Liver (tissue), 9 donors: ENCODE results near the gene ORM2. TPM values are rescaled to one million over a fixed set of nuclear protein-coding genes. Genes with fewer than 3 reads are reported as not detected.

Experiments
- DNase-seq: peaks from one replicate; pipeline ENCODE4 v3.0.0-alpha.2; 2017; ENCODE audit warnings: low spot score
- H3K27ac ChIP-seq, 2 donors: one replicate each; pipeline ENCODE4 v1.7.0; 2013; ENCODE audit warnings: inconsistent platforms in 2 of 2, low read length in 2 of 2, control low read depth in 1 of 2, low read depth in 1 of 2, mild to moderate bottlenecking in 1 of 2
- H3K27me3 ChIP-seq, 4 donors: one replicate each; pipeline versions ENCODE4 v1.6.1 to v1.7.0; 2013; ENCODE audit warnings: low read length in 3 of 4, inconsistent platforms in 1 of 4, mild to moderate bottlenecking in 1 of 4, moderate library complexity in 1 of 4; ENCODE audit not compliant: control insufficient read depth in 4 of 4, insufficient read depth in 4 of 4
- H3K36me3 ChIP-seq, 4 donors: one replicate each; pipeline versions ENCODE4 v1.6.1 to v1.7.0; 2013; ENCODE audit warnings: low read length in 3 of 4, mild to moderate bottlenecking in 3 of 4, low read depth in 1 of 4, moderate library complexity in 1 of 4; ENCODE audit not compliant: control insufficient read depth in 4 of 4, insufficient read depth in 3 of 4
- H3K4me1 ChIP-seq, 4 donors: one replicate each; pipeline versions ENCODE4 v1.6.1 to v1.7.0; 2013; ENCODE audit warnings: low read length in 3 of 4, mild to moderate bottlenecking in 3 of 4, moderate library complexity in 1 of 4; ENCODE audit not compliant: control insufficient read depth in 4 of 4, insufficient read depth in 4 of 4
- H3K4me3 ChIP-seq, 3 donors: one replicate each; pipeline versions ENCODE4 v1.6.1 to v1.7.0; 2013; ENCODE audit warnings: low read length in 3 of 3, control low read depth in 1 of 3, low read depth in 1 of 3, mild to moderate bottlenecking in 1 of 3
- H3K9ac ChIP-seq, 2 donors: one replicate each; pipeline ENCODE4 v1.7.0; 2013; ENCODE audit warnings: low read length in 2 of 2, mild to moderate bottlenecking in 2 of 2, moderate library complexity in 2 of 2, control low read depth in 1 of 2, low read depth in 1 of 2
- H3K9me3 ChIP-seq, 4 donors: one replicate each; pipeline versions ENCODE4 v1.6.1 to v1.7.0; 2013; ENCODE audit warnings: low read length in 3 of 4; ENCODE audit not compliant: control insufficient read depth in 4 of 4
- ATF3 ChIP-seq: IDR thresholded peaks from 2 replicates; pipeline ENCODE4 v1.6.1; 2016; ENCODE audit warnings: antibody characterized with exemption
- CTCF ChIP-seq: fragments of 150-350 bp; IDR thresholded peaks from 2 replicates; pipeline ENCODE4 v1.5.1; 2017; ENCODE audit warnings: improper control_type of control experiment, low read depth, low read length; ENCODE audit not compliant: missing input control
- EGR1 ChIP-seq, 2 donors: IDR thresholded peaks; 2 replicates each; pipeline ENCODE4 v1.6.1; 2016 to 2018; ENCODE audit warnings: antibody characterized with exemption in 2 of 2, low read depth in 2 of 2
- FOXA1 ChIP-seq: IDR thresholded peaks from 2 replicates; pipeline ENCODE4 v1.6.1; 2016; ENCODE audit warnings: antibody characterized with exemption
- FOXA2 ChIP-seq: IDR thresholded peaks from 2 replicates; pipeline ENCODE4 v1.6.1; 2016; ENCODE audit warnings: antibody characterized with exemption
- GABPA ChIP-seq, 2 donors: IDR thresholded peaks in 1 of 2; conservative IDR thresholded peaks in 1 of 2; 2 replicates each; pipeline ENCODE4 v1.6.1; 2016; ENCODE audit warnings: antibody characterized with exemption in 2 of 2, mild to moderate bottlenecking in 1 of 2, moderate library complexity in 1 of 2
- HNF4A ChIP-seq, 2 donors: conservative IDR thresholded peaks; 2 replicates each; pipeline ENCODE4 v1.6.1; 2016; ENCODE audit warnings: antibody characterized with exemption in 2 of 2, mild to moderate bottlenecking in 2 of 2
- HNF4G ChIP-seq: IDR thresholded peaks from 2 replicates; pipeline ENCODE4 v1.6.1; 2016; ENCODE audit warnings: antibody characterized with exemption
- JUND ChIP-seq, 2 donors: IDR thresholded peaks; 2 replicates each; pipeline ENCODE4 v1.6.1; 2016; ENCODE audit warnings: antibody characterized with exemption in 2 of 2
- MAX ChIP-seq: IDR thresholded peaks from 2 replicates; pipeline ENCODE4 v1.6.1; 2016; ENCODE audit warnings: antibody characterized with exemption
- NR2F2 ChIP-seq: IDR thresholded peaks from 2 replicates; pipeline ENCODE4 v1.6.1; 2016; ENCODE audit warnings: antibody characterized with exemption
- RAD21 ChIP-seq, 2 donors: IDR thresholded peaks; 2 replicates each; pipeline ENCODE4 v1.6.1; 2016; ENCODE audit warnings: antibody characterized with exemption in 2 of 2, mild to moderate bottlenecking in 2 of 2
- REST ChIP-seq: IDR thresholded peaks from 2 replicates; pipeline ENCODE4 v1.6.1; 2016; ENCODE audit warnings: antibody characterized with exemption, mild to moderate bottlenecking
- RXRA ChIP-seq, 2 donors: IDR thresholded peaks; 2 replicates each; pipeline ENCODE4 v1.6.1; 2017 to 2018; ENCODE audit warnings: antibody characterized with exemption in 2 of 2, mild to moderate bottlenecking in 1 of 2
- SP1 ChIP-seq: IDR thresholded peaks from 2 replicates; pipeline ENCODE4 v1.6.1; 2018; ENCODE audit warnings: antibody characterized with exemption, mild to moderate bottlenecking
- TAF1 ChIP-seq: conservative IDR thresholded peaks from 2 replicates; pipeline ENCODE4 v1.6.1; 2016; ENCODE audit warnings: antibody characterized with exemption, mild to moderate bottlenecking
- YY1 ChIP-seq: IDR thresholded peaks from 2 replicates; pipeline ENCODE4 v1.6.1; 2016; ENCODE audit warnings: antibody characterized with exemption, mild to moderate bottlenecking
- ZBTB33 ChIP-seq: IDR thresholded peaks from 2 replicates; pipeline ENCODE4 v1.6.1; 2016; ENCODE audit warnings: antibody characterized with exemption
- WGBS: extraction: QIAGEN DNeasy Blood & Tissue Kit; methylation state at CpG from one replicate; pipeline ENCODE4 v1.1.7; 2013; 5-methylcytosine and 5-hydroxymethylcytosine counted together
- polyA plus RNA-seq, 2 donors: library from polyadenylated mRNA; stranded (reverse) in 1 of 2; unstranded in 1 of 2; fragments of 200-250 nt in 1 of 2; fragments of >200 nt in 1 of 2; fragmentation: Nextera tagmentation in 1 of 2; extraction: Ambion mirVana in 1 of 2; gene quantifications; one replicate each; pipeline versions ENCODE4 v1.2.1 to v1.2.3, GENCODE V29; 2013 to 2015
- total RNA-seq, 2 donors: library from RNA; depleted of rRNA; stranded (reverse); fragments of >200 nt; gene quantifications; one replicate each; pipeline ENCODE4 v1.2.3, GENCODE V29; 2014
- donor health status: healthy.
- donor health status: healthy.
- donor health status: healthy.
- donor health status: healthy.
- donor health status: healthy.

ORM2 gene
- total and polyA plus RNA-seq, 4 donors = 276 to 7,373 (median 5,310) TPM

GRCh38 chr9:114316605-114317230 lies 13.0 kb upstream of the ORM2 start:
- no peaks in the 10 kb centered on the region for H3K9me3 ChIP-seq
- peaks cover 14 to 46% (median 27%) of the 10 kb centered on the region in 4 donors for H3K4me1 ChIP-seq
- peak overlapping the region; percentile 86 to 95 for H3K27ac ChIP-seq
- DNase-seq = peak; percentile 21
- TF ChIP-seq TAF1 = no peak
- no peak for TF ChIP-seq RAD21 (IDR thresholded peaks at IDR 0.05)
- no peak for TF ChIP-seq JUND (IDR thresholded peaks at IDR 0.05)
- H3K36me3 ChIP-seq = no peaks in the 10 kb centered on the region
- no peak overlapping the region for H3K4me3 ChIP-seq
- 83% methylated on average over 10 of the region's 10 CpGs for WGBS
- peak overlapping the region in 1 of 2 donors; percentile 67 for H3K9ac ChIP-seq
- H3K27me3 ChIP-seq = no peaks in the 10 kb centered on the region

GRCh38 chr9:114317665-114318357 lies 11.9 kb upstream of the ORM2 start:
- WGBS = 46% methylated on average over 8 of the region's 8 CpGs
- peak overlapping the region; percentile 51 to 58 for H3K9ac ChIP-seq
- DNase-seq = no peak
- H3K4me3 ChIP-seq = peak overlapping the region in 1 of 3 donors; percentile 15
- H3K9me3 ChIP-seq = no peaks in the 10 kb centered on the region
- peak overlapping the region; percentile 85 to 86 for H3K27ac ChIP-seq
- TF ChIP-seq GABPA (IDR thresholded peaks at IDR 0.05 in 1 of 2, conservative IDR thresholded peaks at IDR 0.05 in 1 of 2) (no peak), MAX (peak; percentile 85), RAD21 (IDR thresholded peaks at IDR 0.05) (no peak), HNF4A (conservative IDR thresholded peaks at IDR 0.05) (peak; percentile 47 to 51), CTCF (no peak), NR2F2 (no peak), EGR1 (IDR thresholded peaks at IDR 0.05; ENCODE audit: low read depth in 2 of 2) (peak in 1 of 2 donors; percentile 53), ATF3 (peak; percentile 97), ZBTB33 (no peak), TAF1 (no peak), FOXA2 (no peak), JUND (IDR thresholded peaks at IDR 0.05) (peak; percentile 57 to 81), FOXA1 (no peak), SP1 (peak; percentile 83), RXRA (IDR thresholded peaks at IDR 0.05) (peak; percentile 74 to 79), HNF4G (no peak), YY1 (peak; percentile 49), REST (no peak)
- no peaks in the 10 kb centered on the region for H3K27me3 ChIP-seq
- peaks cover 14 to 52% (median 30%) of the 10 kb centered on the region in 4 donors for H3K4me1 ChIP-seq
- H3K36me3 ChIP-seq = no peaks in the 10 kb centered on the region
